HS-5 (cell line): ENCODE data around the gene DTX1.

Source experiments
- DNase-seq: peaks from one replicate; pipeline ENCODE4 v3.0.0-alpha.2; 2012; ENCODE audit warnings: low read depth

The DTX1 gene

GRCh38 chr12:113056631-113057488 is at the start of gene DTX1:
Gene DTX1 (plus strand): TSS chr12:113056730. CDS start chr12:113058193, 1,463 bp downstream.
- DNase-seq = no peak

GRCh38 chr12:113007166-113007565 is 49.4 kb upstream of the DTX1 start:
- peak; percentile 47 for DNase-seq

DNA sequence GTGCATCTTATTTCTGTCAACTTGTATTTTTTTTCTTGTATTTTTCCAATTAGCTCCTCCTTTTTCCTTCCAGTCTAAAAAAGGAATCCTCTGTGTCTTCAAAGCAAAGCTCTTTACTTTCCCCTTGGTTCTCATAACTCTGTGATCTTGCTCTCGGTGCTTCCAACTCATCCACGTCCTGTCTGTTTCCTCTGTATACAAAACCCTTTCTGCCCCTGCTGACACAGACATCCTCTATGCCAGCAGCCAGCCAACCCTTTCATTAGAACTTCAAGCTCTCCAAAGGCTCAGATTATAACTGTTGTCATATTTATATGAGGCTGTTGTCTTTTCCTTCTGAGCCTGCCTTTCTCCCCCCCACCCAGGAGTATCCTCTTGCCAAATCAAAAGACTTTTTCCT is 45.8 kb upstream of the DTX1 start:
- no peak for DNase-seq

GRCh38 chr12:113014565-113014964 is 42.0 kb upstream of the DTX1 start:
- no peak for DNase-seq

DNA sequence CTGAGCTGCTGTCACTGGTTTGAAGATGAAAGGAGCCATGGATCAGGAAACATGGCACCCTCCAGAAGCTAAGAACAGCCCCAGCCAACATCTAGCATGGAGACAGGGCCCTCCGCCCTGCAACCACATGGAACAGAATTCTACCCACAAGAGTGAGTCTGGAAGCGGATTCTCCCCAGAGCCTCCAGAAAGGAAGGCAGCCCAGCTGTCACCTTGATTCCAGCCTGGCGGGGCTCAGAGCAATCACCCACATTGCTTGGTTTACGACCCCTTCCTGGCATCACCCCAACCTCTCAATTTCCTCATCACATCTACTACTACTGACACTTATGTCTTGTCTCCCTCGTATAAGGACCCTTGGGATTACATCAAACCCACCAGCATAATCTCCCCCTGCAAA is 39.7 kb upstream of the DTX1 start:
- no peak for DNase-seq

DNA sequence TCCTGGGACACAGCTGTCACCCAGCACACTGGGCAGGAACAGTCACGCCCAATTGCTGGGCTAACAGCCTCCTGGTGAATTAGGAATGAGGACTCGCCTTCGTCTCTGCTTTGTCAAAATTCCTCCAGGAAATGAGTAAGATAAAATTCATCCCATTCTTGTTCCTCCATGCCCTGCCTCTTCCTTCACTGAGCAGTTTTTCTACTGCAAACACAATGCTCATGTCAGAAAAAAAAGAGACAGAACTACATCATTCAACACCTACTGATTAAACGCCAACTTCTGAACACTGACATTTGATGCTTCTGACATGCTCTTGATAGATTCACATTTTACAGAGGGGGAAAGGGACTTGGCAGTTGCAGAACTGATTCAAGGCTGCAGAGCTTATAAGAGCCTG is 37.5 kb upstream of the DTX1 start:
- peak; percentile 36 for DNase-seq

DNA sequence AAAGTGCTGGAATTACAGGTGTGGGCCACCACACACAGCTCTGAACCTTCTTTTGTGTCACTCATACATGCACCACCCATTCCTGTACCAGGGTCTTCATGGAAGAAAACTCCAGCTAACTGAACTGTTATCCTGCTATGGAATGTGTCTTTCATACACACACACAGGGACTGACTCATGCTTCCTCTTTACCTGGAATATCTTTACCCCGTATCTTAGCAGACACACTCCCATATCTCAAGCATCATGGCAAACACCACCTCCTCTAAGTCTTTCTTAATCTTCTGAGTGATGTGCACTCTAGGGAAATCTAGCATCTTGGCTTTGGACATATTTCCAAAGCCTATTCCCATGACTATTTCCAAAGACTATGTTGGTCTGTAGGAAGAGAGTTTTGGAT is 35.0 kb upstream of the DTX1 start:
- DNase-seq = no peak

- DNase-seq = no peak
These were observed 33.8 kb upstream of the DTX1 start for GRCh38 chr12:113022563-113023297.

GRCh38 chr12:113027726-113028125 is 28.8 kb upstream of the DTX1 start:
- no peak for DNase-seq

DNA sequence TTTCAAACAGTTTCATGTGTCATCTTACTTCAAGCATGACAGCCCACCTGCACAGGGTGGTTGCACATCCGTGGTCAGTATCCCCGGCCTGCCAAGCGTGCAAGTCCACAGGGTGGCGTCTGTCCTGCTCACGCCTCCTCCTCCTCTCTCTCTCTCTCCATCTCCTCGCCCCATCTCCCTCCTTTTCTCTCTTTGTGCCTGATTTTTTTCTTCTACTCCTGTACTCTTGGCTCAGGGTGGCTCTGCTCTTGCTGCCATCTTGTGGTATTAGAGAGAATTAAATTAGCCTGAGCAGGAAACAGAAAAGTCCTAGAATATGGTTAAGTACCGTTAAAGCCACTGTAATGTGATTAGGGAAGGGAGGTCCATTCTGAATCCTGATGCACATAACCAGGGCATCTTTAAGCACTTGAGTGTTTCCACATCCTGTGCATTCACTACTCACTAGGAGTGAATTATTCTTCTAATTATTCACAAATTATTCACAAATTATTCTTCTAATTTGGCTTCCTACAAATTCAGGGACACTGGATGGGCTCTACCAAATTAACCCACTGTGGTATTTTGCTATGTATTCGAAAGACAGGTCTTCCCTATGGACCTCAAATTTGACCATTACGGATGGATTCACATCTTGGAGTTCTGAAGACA is 25.5 kb upstream of the DTX1 start:
- peak; percentile 35 for DNase-seq

GRCh38 chr12:113039911-113040445 is 16.6 kb upstream of the DTX1 start:
- DNase-seq = no peak

GRCh38 chr12:113040722-113041171 is 15.8 kb upstream of the DTX1 start:
- DNase-seq = peak; percentile 93

GRCh38 chr12:113041560-113041959 is 15.0 kb upstream of the DTX1 start:
- no peak for DNase-seq

GRCh38 chr12:113043240-113043639 is 13.3 kb upstream of the DTX1 start:
- DNase-seq = no peak

DNA sequence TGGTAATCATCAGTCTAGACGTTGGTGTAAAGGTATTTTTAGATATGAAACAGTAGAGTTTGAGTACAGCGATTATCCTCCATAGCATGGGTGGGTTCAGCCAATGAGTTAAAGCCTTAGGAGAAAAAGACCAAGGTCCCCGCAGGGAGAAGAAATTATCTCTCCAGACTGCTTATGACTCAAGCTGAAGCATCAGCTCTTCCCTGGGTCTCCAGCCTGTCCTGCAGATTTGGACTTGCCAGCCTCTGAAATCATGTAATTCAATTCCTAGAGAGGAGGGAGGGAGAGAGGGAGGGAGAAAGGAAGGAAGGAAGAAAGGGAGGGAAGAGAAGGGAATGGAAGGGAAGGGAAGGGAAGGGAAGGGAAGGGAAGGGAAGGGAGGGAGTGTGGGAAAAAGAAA is 12.0 kb upstream of the DTX1 start:
- DNase-seq = no peak

GRCh38 chr12:113048716-113049127 is 7.8 kb upstream of the DTX1 start:
- peak; percentile 32 for DNase-seq

GRCh38 chr12:113049976-113050742 is 6.4 kb upstream of the DTX1 start:
- no peak for DNase-seq

DNA sequence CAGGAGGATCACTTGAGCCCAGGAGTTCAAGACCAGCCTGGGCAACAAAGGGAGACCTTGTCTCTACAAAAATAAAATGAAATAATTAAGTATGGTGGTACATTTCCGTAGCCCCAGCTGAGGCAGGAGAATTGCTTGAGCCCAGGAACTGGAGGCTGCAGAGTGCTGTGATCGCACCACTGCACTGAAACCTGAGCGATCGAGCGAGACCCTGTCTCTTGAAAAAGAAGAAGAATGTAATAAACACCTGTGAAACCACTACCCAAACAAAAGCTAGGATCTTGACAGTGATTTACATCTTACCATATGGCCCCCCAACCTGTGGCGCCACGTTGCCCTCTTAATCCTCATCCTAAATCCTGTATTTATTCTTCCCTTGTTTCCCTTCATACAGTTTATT is 5.7 kb upstream of the DTX1 start:
- no peak for DNase-seq

GRCh38 chr12:113051759-113052158 is 4.8 kb upstream of the DTX1 start:
- no peak for DNase-seq

GRCh38 chr12:113052326-113052725 is 4.2 kb upstream of the DTX1 start:
- DNase-seq = no peak

- DNase-seq = no peak
These were observed 1.5 kb upstream of the DTX1 start for GRCh38 chr12:113054948-113055486.
